B cell (primary cell): ENCODE measurements around the gene LPO. TPM values are rescaled to one million over a fixed set of nuclear protein-coding genes. Genes with fewer than 3 reads are reported as not detected.

ENCODE experiments used
- ATAC-seq: fragments of 200-7000 bp; cut with Tn5 transposase; one replicate; pipeline ENCODE4 v1.10.0; 2021; ENCODE audit warnings: low read depth, mild to moderate bottlenecking, moderate number of reproducible peaks, moderate library complexity
- CTCF ChIA-PET: fragments of 350-600 bp; sonication (Branson Sonifier 250); formaldehyde crosslinking; loops from one replicate; lab custom pipeline; 2021; ENCODE audit warnings: antibody characterized with exemption, inconsistent platforms; lab: Charles Lee
- POLR2A ChIA-PET: fragments of 350-600 bp; sonication (Branson Sonifier 250); formaldehyde crosslinking; loops from one replicate; lab custom pipeline; 2021; ENCODE audit warnings: antibody characterized with exemption; lab: Charles Lee
- DNase-seq: peaks from one replicate; pipeline ENCODE4 v3.0.0; 2013
- H2AFZ ChIP-seq: 2 replicates; pipeline ENCODE4 v1.6.1; 2012; ENCODE audit warnings: mild to moderate bottlenecking, low read depth, low read length; ENCODE audit not compliant: insufficient read depth, poor library complexity, severe bottlenecking
- H3K27ac ChIP-seq, 2 donors: 1 replicate in 1 of 2; 2 replicates in 1 of 2; pipeline ENCODE4 v1.5.1; 2012 to 2013; ENCODE audit warnings: low read length in 2 of 2, mild to moderate bottlenecking in 2 of 2, moderate library complexity in 1 of 2
- H3K27me3 ChIP-seq, 4 experiments: fragments of 200-600 bp in 1 of 4; sonication (generic) in 1 of 4; replicated peaks in 1 of 4; 1 replicate in 2 of 4; 2 replicates in 2 of 4; pipeline versions ENCODE4 v1.6.1 to v1.7.0; 2013 to 2016; ENCODE audit warnings: low read length in 3 of 4, mild to moderate bottlenecking in 2 of 4, mixed read lengths in 1 of 4, moderate library complexity in 1 of 4; ENCODE audit not compliant: insufficient read depth in 4 of 4, control insufficient read depth in 3 of 4; ENCODE audit errors: control extremely low read depth in 1 of 4
- H3K36me3 ChIP-seq, 2 experiments: replicated peaks in 1 of 2; 1 replicate in 1 of 2; 2 replicates in 1 of 2; pipeline versions ENCODE4 v1.6.1 to v1.7.1; 2013; ENCODE audit warnings: low read length in 1 of 2; ENCODE audit not compliant: insufficient read depth in 2 of 2, control insufficient read depth in 1 of 2; ENCODE audit errors: control extremely low read depth in 1 of 2, extremely low read depth in 1 of 2
- H3K4me1 ChIP-seq, 2 donors: fragments of 200-600 bp in 1 of 2; sonication (generic) in 1 of 2; 1 replicate in 1 of 2; 2 replicates in 1 of 2; pipeline versions ENCODE4 v1.5.1 to v1.6.1; 2013 to 2017; ENCODE audit warnings: low read length in 2 of 2; ENCODE audit not compliant: control insufficient read depth in 2 of 2, insufficient read depth in 2 of 2
- H3K4me2 ChIP-seq: replicated peaks from 2 replicates; pipeline ENCODE3; 2012; ENCODE audit warnings: mild to moderate bottlenecking, low read depth, low read length; ENCODE audit not compliant: poor library complexity, severe bottlenecking
- H3K4me3 ChIP-seq, 5 experiments: fragments of 200-600 bp in 1 of 5; sonication (generic) in 1 of 5; 1 replicate in 3 of 5; 2 replicates in 2 of 5; pipeline versions ENCODE4 v1.5.1 to v1.7.0; 2011 to 2016; ENCODE audit warnings: low read length in 4 of 5, mild to moderate bottlenecking in 4 of 5, low read depth in 2 of 5, control low read depth in 1 of 5, moderate library complexity in 1 of 5; ENCODE audit not compliant: insufficient read depth in 1 of 5; ENCODE audit errors: control extremely low read depth in 1 of 5, extremely low read depth in 1 of 5
- H3K79me2 ChIP-seq: fragments of 200-600 bp; sonication (generic); one replicate; pipeline ENCODE4 v1.6.0; 2016; ENCODE audit warnings: low read length; ENCODE audit not compliant: control insufficient read depth, insufficient read depth
- H3K9ac ChIP-seq: fragments of 200-600 bp; sonication (generic); 2 replicates; pipeline ENCODE4 v1.6.1; 2017; ENCODE audit warnings: mild to moderate bottlenecking, low read length, moderate library complexity
- H3K9me3 ChIP-seq, 3 donors: one replicate each; pipeline versions ENCODE4 v1.6.1 to v1.7.1; 2013; ENCODE audit warnings: low read length in 2 of 3; ENCODE audit not compliant: control insufficient read depth in 2 of 3, insufficient read depth in 1 of 3; ENCODE audit errors: control extremely low read depth in 1 of 3
- H4K20me1 ChIP-seq: 2 replicates; pipeline ENCODE4 v1.6.0; 2012; ENCODE audit warnings: mild to moderate bottlenecking, low read length; ENCODE audit not compliant: insufficient read depth, control insufficient read depth, poor library complexity, severe bottlenecking
- H3K27ac Mint-ChIP-seq: one replicate; pipeline ENCODE4 v1.8.0; 2021; ENCODE audit warnings: mixed read lengths
- H3K27me3 Mint-ChIP-seq: one replicate; pipeline ENCODE4 v1.8.0; 2021; ENCODE audit warnings: mixed read lengths
- H3K4me1 Mint-ChIP-seq: one replicate; pipeline ENCODE4 v1.8.0; 2021; ENCODE audit warnings: mixed read lengths
- H3K4me3 Mint-ChIP-seq: one replicate; pipeline ENCODE4 v1.8.0; 2021; ENCODE audit warnings: mixed read lengths
- H3K9me3 Mint-ChIP-seq: one replicate; pipeline ENCODE4 v1.8.0; 2022; ENCODE audit warnings: mixed read lengths; ENCODE audit not compliant: insufficient read depth
- EZH2 ChIP-seq: IDR thresholded peaks from 2 replicates; pipeline ENCODE4 v1.6.1; 2012; ENCODE audit warnings: borderline replicate concordance, low read depth, mild to moderate bottlenecking, moderate library complexity, low read length; ENCODE audit not compliant: insufficient read depth, poor library complexity, severe bottlenecking
- WGBS: methylation state at CpG from one replicate; pipeline ENCODE4 v1.1.5; 2013; ENCODE audit warnings: missing lambda C conversion rate; ENCODE audit not compliant: insufficient coverage; 5-methylcytosine and 5-hydroxymethylcytosine counted together
- intact Hi-C: fragments of 100-400 bp; cut with micrococcal nuclease; formaldehyde crosslinking; loops from one replicate; pipeline ENCODE4 v1.10.0; 2022
- polyA plus RNA-seq: library from polyadenylated mRNA; depleted of rRNA; stranded (reverse); fragments of >200 nt; gene quantifications from 2 replicates; pipeline ENCODE4 v1.2.3, GENCODE V29; 2012
- total RNA-seq, 2 donors: library from RNA; stranded (reverse); fragments of 120-200 nt in 1 of 2; gene quantifications; 1 replicate in 1 of 2; 2 replicates in 1 of 2; pipeline versions ENCODE4 v1.2.3 to v1.2.4, GENCODE V29; 2013 to 2022
- TF ChIP-seq, protein P1 (sequence below): fragments of 200-600 bp; IDR thresholded peaks from one replicate; pipeline ENCODE4 v1.8.0; 2022; ENCODE audit warnings: antibody characterized with exemption, mild to moderate bottlenecking

Gene LPO
- total and polyA plus RNA-seq, 2 donors (not counting 1 experiment from before 2014, with no cell fraction given), result not detected

- DNase-seq (no peak), ATAC-seq (no peak)
- intact Hi-C loops, result no loop called here
- no peaks in the 10 kb centered on the region for H3K79me2 ChIP-seq
- no peak overlapping the region for H3K27ac Mint-ChIP-seq
- CTCF ChIA-PET, result interaction anchor here (1.1 to 1.6 kb wide), 3 partner anchors 8 to 14 kb away, joined by 3 to 10 read pairs (median 4); no protein-coding TSS in a partner anchor
- peaks cover 36% of the 10 kb centered on the region for H3K27me3 Mint-ChIP-seq
- no peaks in the 10 kb centered on the region for H3K9me3 ChIP-seq
- H3K4me1 Mint-ChIP-seq, result peaks cover 32% of the 10 kb centered on the region
- peaks cover 20 to 25% of the 10 kb centered on the region in 2 donors for H3K4me1 ChIP-seq
- no peak for TF ChIP-seq EZH2
- TF ChIP-seq, protein P1, sequence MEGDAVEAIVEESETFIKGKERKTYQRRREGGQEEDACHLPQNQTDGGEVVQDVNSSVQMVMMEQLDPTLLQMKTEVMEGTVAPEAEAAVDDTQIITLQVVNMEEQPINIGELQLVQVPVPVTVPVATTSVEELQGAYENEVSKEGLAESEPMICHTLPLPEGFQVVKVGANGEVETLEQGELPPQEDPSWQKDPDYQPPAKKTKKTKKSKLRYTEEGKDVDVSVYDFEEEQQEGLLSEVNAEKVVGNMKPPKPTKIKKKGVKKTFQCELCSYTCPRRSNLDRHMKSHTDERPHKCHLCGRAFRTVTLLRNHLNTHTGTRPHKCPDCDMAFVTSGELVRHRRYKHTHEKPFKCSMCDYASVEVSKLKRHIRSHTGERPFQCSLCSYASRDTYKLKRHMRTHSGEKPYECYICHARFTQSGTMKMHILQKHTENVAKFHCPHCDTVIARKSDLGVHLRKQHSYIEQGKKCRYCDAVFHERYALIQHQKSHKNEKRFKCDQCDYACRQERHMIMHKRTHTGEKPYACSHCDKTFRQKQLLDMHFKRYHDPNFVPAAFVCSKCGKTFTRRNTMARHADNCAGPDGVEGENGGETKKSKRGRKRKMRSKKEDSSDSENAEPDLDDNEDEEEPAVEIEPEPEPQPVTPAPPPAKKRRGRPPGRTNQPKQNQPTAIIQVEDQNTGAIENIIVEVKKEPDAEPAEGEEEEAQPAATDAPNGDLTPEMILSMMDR, result no peak
- no peaks in the 10 kb centered on the region for H4K20me1 ChIP-seq
- H3K4me3 Mint-ChIP-seq, result no peak overlapping the region
- no peak overlapping the region for H3K27ac ChIP-seq
- H3K27me3 ChIP-seq, result peaks cover 0 to 9% (median 0%) of the 10 kb centered on the region in 4 experiments
- WGBS, result no CpG with 5 or more reads among the region's 1 CpG
- H3K4me3 ChIP-seq, result no peak overlapping the region
- H2AFZ ChIP-seq, result no peak overlapping the region
- no peaks in the 10 kb centered on the region for H3K36me3 ChIP-seq
- H3K9me3 Mint-ChIP-seq, result no peaks in the 10 kb centered on the region
- H3K4me2 ChIP-seq, result no peak overlapping the region
- POLR2A ChIA-PET, result no interaction called here
- no peak overlapping the region for H3K9ac ChIP-seq
These were observed 2.6 kb upstream of the LPO start for GRCh38 chr17:58235821-58236220.

- Mint-ChIP-seq H3K4me3 (no peak overlapping the region), H3K9me3 (no peaks in the 10 kb centered on the region), H3K4me1 (peaks cover 32% of the 10 kb centered on the region), H3K27ac (no peak overlapping the region), H3K27me3 (peaks cover 37% of the 10 kb centered on the region)
- DNase-seq (no peak), ATAC-seq (no peak)
- Histone ChIP-seq H3K9me3 (no peaks in the 10 kb centered on the region), H3K27me3 (peaks cover 0 to 13% (median under 1%) of the 10 kb centered on the region in 4 experiments), H4K20me1 (no peaks in the 10 kb centered on the region), H3K36me3 (no peaks in the 10 kb centered on the region), H3K9ac (no peak overlapping the region), H3K27ac (no peak overlapping the region), H3K4me2 (no peak overlapping the region), H3K4me1 (peaks cover 20 to 25% of the 10 kb centered on the region in 2 donors), H3K4me3 (no peak overlapping the region), H2AFZ (no peak overlapping the region), H3K79me2 (no peaks in the 10 kb centered on the region)
- ChIA-PET POLR2A (no interaction called here), CTCF (interaction anchor here (1.0 to 1.6 kb wide), 4 partner anchors 9 to 36 kb away, joined by 3 to 10 read pairs (median 4); no protein-coding TSS in a partner anchor)
- WGBS, result no CpG with 5 or more reads among the region's 2 CpGs
- no peak for TF ChIP-seq EZH2
- TF ChIP-seq, protein P1, result no peak
- intact Hi-C loops, result no loop called here
These were observed 2.0 kb upstream of the LPO start for GRCh38 chr17:58236394-58236793.
